Stimulated activated CD8-positive, alpha-beta memory T cell treated with anti-CD3 and anti-CD28 coated beads, Interleukin-15, amount 100 ng/mL, for 1 hour (primary cell): ENCODE results near the gene ATXN1.
"Not testable (repeated sequence)": the region's sequence is repeated elsewhere in the genome, so short reads cannot be mapped to it uniquely, and the experiment has no call there.

ENCODE experiments used
- DNase-seq: peaks from one replicate; pipeline ENCODE4 v3.0.0-alpha.2; 2020; ENCODE audit warnings: low read depth

The ATXN1 gene

DNA sequence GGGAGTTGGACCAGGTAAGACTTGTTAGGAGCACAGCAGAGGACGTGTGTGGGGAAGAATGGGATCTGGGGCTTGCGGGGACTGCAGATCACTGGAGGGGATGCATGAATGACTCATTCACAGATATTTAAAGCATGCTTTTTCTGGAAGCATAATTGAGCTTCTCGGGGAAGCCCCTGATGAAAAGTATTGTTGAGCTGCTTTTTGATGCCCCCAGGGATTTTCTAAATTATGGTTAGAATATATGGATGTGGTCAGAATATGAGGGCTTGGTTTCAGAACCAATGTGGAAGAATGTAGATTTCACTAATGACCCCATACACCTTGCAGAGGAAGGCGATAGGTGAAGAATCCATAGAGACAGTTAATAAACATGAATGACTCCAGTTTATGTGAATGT lies 486.8 kb downstream of the ATXN1 start:
- DNase-seq, result no peak

DNA sequence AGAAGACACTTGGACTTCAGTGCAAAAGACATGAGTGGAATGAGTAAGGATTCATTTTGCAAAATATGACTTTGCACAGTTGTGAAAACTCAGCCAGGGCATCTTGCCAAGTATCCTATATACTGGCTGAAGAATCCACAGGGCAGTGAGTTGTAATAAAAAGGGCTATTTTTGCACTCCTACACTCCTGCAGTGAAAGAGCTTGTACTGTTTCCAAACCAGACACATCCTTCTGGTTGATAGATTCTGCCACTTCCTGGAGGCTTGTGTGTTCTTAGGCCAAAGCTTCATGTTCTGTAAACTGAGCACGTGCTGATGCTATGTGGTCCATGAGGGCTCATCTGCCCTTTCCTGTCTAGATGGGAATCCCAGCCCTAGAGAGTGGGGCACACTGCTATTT lies 488.0 kb downstream of the ATXN1 start:
- no peak for DNase-seq

GRCh38 chr6:16272201-16272600 lies 489.1 kb downstream of the ATXN1 start:
- DNase-seq, result no peak

DNA sequence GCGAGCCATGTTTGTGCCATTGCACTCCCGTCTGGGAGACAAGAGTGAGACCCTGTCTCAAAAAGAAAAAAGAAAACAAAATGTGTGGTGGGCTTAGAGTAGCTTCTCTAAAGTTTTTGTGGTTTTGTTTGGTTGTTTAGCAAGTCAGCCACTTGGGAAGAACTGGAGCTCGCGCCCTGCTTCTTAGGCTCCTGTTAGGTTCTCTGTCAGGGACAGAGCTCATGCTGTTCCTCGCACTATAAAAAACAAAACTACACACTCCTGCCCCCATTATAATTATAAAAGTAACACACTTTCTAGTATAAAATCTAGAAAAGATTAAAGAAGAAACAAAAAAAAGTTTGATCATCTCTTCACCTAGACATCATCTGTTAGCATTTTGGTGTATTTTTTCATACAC lies 489.8 kb downstream of the ATXN1 start:
- no peak for DNase-seq

- DNase-seq, result no peak
Observed at GRCh38 chr6:16270178-16270794, 491.0 kb downstream of the ATXN1 start.

DNA sequence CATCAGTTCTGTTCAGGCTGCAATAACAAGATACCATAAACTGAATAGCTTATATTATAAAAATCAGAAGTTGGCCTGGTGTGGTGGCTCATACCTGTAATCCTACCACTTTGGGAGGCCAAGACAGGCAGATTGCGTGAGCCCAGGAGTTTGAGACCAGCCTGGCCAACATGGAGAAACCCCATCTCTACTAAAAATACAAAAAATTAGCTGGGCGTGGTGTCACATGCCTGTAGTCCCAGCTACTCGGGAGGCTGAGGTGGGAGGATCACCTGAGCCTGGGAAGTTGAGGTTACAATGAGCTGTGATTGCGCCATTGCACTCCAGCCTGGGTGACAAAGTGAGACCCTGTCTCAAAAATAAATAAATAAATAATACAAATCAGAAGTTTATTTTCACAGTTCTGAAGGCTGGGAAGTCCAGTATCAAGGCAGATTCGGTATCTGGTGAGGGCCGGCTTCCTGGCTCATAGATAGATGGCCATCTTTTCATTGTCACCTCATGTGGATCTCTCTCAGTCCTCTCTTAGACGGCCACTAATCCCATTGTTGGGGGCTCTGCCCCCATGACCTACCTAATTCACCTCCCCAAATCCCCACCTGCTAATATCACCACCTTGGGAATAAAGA lies 491.7 kb downstream of the ATXN1 start:
- not testable (repeated sequence) for DNase-seq

DNA sequence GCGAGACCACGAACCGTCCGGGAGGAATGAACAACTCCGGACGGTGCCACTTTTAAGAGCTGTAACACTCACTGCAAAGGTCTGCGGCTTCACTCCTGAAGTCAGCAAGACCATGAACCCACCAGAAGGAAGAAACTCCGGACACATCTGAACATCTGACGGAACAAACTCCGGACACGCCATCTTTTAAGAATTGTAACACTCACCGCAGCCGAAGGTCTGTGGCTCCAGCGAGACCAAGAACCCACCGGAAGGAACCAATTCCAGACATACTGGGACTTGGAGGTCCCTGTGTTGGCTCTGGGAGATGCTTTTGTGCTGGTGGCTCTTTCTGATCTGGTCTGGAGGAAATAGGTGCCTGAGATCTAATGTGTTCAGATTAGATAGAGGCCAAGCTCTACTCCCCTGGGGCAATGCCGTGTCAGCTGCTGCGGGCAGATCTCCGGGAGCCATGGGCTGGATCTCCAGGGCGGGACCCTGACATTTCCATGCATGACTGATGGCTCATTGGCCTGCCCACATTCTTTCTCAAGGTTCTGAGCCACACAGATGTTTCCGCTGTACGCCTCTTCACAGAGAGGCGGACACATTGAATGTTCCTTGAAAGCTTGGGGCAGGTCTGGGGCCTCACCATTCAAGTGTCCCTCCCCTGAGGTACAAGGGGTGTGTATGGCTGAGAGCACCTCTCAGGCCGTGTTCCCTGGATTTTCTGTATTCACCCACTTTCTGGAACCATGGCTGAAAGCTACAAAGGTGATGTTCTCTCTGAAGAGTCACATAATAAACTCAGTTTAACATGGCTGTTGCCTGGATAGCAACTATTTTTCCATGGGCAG lies 493.6 kb downstream of the ATXN1 start:
- DNase-seq, result no peak

- no peak for DNase-seq
Observed at GRCh38 chr6:16265351-16266341, 495.6 kb downstream of the ATXN1 start.

- no peak for DNase-seq
Observed at GRCh38 chr6:16264785-16265184, 496.5 kb downstream of the ATXN1 start.

GRCh38 chr6:16263464-16264099 lies 497.7 kb downstream of the ATXN1 start:
- DNase-seq, result not testable (repeated sequence)

DNA sequence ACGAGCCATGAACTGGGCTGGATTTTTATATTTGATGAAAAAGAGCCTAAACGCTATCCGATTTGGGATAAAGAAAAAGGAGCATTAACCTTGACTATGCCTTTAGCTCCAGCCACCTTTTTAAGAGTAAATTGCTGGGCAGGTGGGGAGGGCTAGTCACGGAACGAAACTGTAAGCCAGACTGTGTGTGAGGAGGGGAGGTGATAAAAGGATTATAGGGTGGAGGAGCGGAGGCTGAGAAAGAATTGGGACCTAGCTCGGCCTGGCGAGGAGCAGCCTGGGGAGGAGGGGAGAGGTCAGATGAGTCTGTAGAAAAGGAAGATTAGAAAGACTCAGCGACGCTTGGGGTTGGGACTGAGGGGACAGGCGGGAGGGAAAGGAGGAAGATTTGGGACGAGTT lies 498.5 kb downstream of the ATXN1 start:
- not testable (repeated sequence) for DNase-seq

GRCh38 chr6:16260602-16261001 lies 500.7 kb downstream of the ATXN1 start:
- not testable (repeated sequence) for DNase-seq

GRCh38 chr6:16259604-16260003 lies 501.7 kb downstream of the ATXN1 start:
- not testable (repeated sequence) for DNase-seq

DNA sequence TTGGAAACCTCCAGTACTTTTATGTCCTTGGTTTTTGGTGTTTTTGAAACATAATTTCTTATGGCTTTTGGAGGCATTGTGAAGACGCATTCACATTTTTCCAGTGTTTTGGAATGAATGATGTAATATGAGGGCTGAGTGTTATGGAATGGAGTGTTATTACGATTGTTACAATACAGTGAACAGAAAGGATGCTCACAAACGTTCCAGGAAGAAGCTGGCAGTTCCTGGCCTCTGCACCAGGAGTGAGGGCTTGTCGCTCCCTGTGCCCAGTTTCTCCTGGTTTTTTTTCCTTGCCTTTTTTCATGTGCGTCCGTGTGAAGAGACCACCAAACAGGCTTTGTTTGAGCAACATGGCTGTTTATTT lies 502.6 kb downstream of the ATXN1 start:
- DNase-seq, result no peak

DNA sequence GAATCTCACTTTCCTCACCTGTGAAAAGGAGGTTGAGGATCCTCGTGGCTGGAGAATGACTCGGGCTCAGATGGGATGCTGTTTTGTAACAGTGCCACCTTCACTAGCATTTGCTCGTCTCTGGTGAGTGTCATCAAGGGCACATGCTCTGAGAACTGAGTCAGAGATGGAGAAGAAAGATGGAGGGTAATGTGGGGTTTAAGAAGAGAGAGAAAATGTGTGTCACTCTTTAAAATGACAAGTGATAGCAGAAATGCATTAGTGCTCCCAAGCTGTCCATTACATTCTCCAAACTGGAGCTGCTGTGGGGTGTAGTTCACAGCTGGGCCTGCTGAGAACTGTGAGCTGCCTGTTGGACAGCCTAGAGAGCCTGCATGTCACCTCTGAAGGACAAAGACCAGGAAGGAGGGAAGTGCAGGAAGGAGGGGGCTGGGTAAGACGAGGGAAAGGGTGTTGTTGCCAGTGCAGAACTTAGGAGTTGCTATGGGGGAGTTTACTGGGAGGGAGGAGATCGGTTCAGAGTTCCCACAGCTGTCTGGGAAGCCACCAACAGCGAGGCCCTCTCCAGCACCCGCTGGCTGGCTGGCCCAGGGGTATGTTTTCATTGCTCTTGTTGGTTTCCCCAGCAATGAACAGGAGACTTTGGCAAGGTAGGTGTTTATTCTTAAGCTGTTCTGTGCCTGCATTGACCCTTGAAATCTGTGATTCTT lies 503.1 kb downstream of the ATXN1 start:
- no peak for DNase-seq

- DNase-seq, result no peak
Observed at GRCh38 chr6:16256781-16257180, 504.5 kb downstream of the ATXN1 start.

DNA sequence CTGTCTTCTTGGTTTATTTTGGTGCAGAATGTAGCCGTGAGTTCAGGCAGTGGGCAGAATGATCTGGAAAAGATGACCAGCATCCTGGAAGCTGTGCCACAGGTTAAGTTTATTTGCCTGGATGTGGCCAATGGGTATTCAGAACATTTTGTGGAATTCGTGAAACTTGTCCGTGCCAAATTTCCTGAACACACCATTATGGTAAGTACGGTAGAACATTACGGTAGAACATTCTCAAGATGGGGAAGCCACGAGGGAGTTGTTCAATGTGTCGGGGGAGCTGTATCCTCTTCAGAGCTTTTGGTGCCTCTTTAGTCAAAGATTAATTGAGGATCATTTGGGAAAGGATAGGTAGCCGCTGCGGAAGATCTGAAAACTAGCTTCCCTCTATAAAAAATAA lies 506.7 kb downstream of the ATXN1 start:
- no peak for DNase-seq

- no peak for DNase-seq
Observed at GRCh38 chr6:16253399-16254144, 507.7 kb downstream of the ATXN1 start.

GRCh38 chr6:16252686-16253299 lies 508.5 kb downstream of the ATXN1 start:
- DNase-seq, result no peak

DNA sequence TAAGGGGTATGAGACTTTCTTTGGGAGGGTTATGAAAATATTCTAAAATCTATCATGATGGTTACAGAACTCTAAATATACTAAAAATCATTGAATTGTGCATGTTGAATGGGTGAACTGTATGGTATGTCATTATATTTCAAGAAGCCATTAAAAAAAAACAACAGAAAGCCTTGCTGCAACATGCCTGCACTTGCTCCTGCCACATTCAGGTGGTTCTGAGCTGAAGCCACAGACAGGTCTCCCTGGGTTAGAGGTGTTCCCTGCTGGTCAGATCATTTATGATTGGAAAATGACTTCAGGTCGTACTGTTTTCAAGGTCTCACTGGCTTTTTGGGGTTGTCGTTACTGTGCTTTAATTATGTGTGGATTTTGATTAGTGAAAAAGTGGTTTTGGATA lies 509.6 kb downstream of the ATXN1 start:
- DNase-seq, result no peak
